Calu3 (cell line): ENCODE data around the gene GOLGA6L7. TPM values are rescaled to one million over a fixed set of nuclear protein-coding genes. Genes with fewer than 3 reads are reported as not detected.

ENCODE experiments used
- BruUV-seq: library from RNA; stranded (reverse); fragments of 400-500 nt; replicated peaks from 2 replicates; lab custom pipeline; 2021; lab: Mats Ljungman, UMichigan
- CTCF ChIA-PET: fragments of 300-600 bp; sonication (Branson Sonifier 250); formaldehyde crosslinking; loops from one replicate; lab custom pipeline; 2022; ENCODE audit warnings: antibody characterized with exemption; lab: Charles Lee
- DNase-seq: peaks from one replicate; pipeline ENCODE4 v3.0.0; 2022
- H3K27ac Mint-ChIP-seq: one replicate; pipeline ENCODE4 v1.8.0; 2022; ENCODE audit warnings: mixed read lengths; ENCODE audit not compliant: unreplicated experiment
- H3K27me3 Mint-ChIP-seq: one replicate; pipeline ENCODE4 v1.8.0; 2022; ENCODE audit warnings: mixed read lengths; ENCODE audit not compliant: unreplicated experiment
- H3K36me3 Mint-ChIP-seq: one replicate; pipeline ENCODE4 v1.8.0; 2022; ENCODE audit warnings: mild to moderate bottlenecking, moderate library complexity, mixed read lengths; ENCODE audit not compliant: insufficient read depth, unreplicated experiment
- H3K4me1 Mint-ChIP-seq: one replicate; pipeline ENCODE4 v1.8.0; 2022; ENCODE audit warnings: mild to moderate bottlenecking, low read depth, mixed read lengths; ENCODE audit not compliant: unreplicated experiment
- H3K4me3 Mint-ChIP-seq: one replicate; pipeline ENCODE4 v1.8.0; 2022; ENCODE audit warnings: mild to moderate bottlenecking, low read depth, moderate library complexity, mixed read lengths; ENCODE audit not compliant: unreplicated experiment
- H3K9me3 Mint-ChIP-seq: one replicate; pipeline ENCODE4 v1.8.0; 2022; ENCODE audit warnings: low read depth, mixed read lengths; ENCODE audit not compliant: unreplicated experiment
- intact Hi-C: fragments of 100-400 bp; cut with micrococcal nuclease; formaldehyde crosslinking; loops from one replicate; pipeline ENCODE4 v1.10.0; 2022; ENCODE audit not compliant: unreplicated experiment
- total RNA-seq: library from RNA; stranded (reverse); gene quantifications from 2 replicates; pipeline ENCODE4 v1.2.3, GENCODE V29; 2022
- TF ChIP-seq, protein P1 (sequence below): fragments of 200-600 bp; IDR thresholded peaks from one replicate; pipeline ENCODE4 v1.8.0; 2022; ENCODE audit warnings: antibody characterized with exemption; ENCODE audit not compliant: unreplicated experiment

Gene GOLGA6L7
- total RNA-seq, 1 experiment from 2014 or later: not detected

DNA sequence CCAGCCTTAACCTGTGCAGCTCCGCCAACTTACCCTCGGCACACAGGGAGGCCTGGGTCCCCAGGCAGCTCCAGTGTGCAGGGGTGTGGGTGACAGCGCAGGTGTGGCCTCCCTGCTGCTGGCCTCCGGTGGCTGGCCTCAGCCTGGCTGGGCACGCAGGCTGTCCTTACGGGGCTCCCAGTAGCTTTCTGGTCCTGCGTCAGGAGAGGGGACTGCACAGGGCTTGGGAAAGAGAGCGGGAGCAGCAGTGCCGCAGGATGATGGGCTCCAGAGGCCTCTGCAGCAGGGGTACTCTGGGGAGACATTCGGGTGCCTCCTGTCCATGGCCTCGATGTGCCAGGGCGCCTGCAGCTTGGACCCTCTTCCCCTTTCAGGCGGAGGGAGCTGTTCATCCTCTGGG, 46.7 kb upstream of the GOLGA6L7 start:
- H3K4me3 Mint-ChIP-seq: no peak overlapping the region
- no peaks in the 10 kb centered on the region for H3K27me3 Mint-ChIP-seq
- CTCF ChIA-PET: no interaction called here
- TF ChIP-seq, protein P1, sequence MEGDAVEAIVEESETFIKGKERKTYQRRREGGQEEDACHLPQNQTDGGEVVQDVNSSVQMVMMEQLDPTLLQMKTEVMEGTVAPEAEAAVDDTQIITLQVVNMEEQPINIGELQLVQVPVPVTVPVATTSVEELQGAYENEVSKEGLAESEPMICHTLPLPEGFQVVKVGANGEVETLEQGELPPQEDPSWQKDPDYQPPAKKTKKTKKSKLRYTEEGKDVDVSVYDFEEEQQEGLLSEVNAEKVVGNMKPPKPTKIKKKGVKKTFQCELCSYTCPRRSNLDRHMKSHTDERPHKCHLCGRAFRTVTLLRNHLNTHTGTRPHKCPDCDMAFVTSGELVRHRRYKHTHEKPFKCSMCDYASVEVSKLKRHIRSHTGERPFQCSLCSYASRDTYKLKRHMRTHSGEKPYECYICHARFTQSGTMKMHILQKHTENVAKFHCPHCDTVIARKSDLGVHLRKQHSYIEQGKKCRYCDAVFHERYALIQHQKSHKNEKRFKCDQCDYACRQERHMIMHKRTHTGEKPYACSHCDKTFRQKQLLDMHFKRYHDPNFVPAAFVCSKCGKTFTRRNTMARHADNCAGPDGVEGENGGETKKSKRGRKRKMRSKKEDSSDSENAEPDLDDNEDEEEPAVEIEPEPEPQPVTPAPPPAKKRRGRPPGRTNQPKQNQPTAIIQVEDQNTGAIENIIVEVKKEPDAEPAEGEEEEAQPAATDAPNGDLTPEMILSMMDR: no peak
- intact Hi-C loops: no loop called here
- no peaks in the 10 kb centered on the region for H3K4me1 Mint-ChIP-seq
- DNase-seq: no peak
- no peaks in the 10 kb centered on the region for H3K36me3 Mint-ChIP-seq
- peaks cover 2% of the 10 kb centered on the region for H3K9me3 Mint-ChIP-seq
- no TSS peak for BruUV-seq
- no peak overlapping the region for H3K27ac Mint-ChIP-seq

DNA sequence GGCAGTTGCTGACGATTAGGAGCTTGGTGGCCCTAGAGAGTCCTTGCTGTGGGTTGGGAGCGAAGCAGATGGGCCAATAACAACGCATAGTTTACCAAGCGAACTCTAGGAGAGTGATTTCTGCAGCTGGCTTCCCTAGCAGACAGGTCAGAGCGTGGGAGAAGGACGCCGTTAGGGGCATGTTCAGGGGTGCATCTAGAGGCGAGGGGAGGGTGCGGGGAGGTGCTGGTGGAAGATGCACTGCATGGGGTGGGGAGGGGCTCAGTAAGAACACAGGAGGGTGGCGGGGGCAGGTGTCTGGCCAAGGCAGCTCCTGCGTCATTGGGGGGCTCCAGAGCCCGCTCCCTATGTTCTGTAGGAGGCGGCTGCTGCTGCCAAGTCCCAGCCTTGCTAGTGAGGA, 46.2 kb upstream of the GOLGA6L7 start:
- H3K27me3 Mint-ChIP-seq: no peaks in the 10 kb centered on the region
- intact Hi-C loops: no loop called here
- H3K9me3 Mint-ChIP-seq: peaks cover 2% of the 10 kb centered on the region
- TF ChIP-seq, protein P1: no peak
- H3K36me3 Mint-ChIP-seq: no peaks in the 10 kb centered on the region
- no peaks in the 10 kb centered on the region for H3K4me1 Mint-ChIP-seq
- BruUV-seq: no TSS peak
- H3K27ac Mint-ChIP-seq: no peak overlapping the region
- DNase-seq: no peak
- no peak overlapping the region for H3K4me3 Mint-ChIP-seq
- CTCF ChIA-PET: no interaction called here

DNA sequence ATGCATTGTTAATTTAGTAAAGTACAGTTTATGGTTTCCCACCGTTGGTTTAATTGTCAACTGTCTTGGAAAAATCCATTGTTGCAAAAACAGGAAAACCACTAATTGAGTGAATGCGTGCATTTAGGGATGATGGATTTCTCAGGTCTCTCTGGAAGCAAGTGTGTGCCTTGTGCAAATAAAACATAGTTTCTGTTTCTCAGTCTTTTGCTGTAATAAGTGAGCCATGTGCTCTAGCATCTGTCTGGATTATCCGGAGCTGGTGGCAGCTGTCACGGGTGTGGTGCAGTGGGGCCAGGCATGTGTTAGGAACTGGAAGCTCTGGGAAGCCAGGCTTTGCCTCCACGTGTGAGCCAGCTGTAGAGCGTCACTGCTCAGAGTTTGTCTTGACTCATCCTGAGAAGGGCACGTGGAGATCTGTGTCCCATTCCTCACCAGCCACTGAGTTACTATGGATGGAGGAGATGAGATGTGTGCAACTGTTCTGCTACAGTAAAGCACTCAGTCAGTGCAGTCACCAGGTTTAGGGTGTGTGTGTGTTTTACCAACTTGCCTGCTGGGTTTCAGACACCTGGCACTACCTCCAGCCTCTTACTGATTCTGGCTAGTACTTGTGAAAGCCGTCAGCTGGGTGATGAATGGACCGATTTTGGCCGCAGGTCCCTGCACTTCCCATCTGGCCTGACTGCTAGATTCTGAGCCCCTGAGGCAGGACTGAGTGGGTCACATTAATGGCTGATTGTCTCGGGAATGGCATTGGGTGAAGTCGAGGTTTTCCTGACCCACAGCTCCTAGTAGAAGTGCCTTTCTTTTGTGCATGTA, 44.6 kb upstream of the GOLGA6L7 start:
- CTCF ChIA-PET: no interaction called here
- TF ChIP-seq, protein P1: no peak
- H3K4me3 Mint-ChIP-seq: no peak overlapping the region

DNA sequence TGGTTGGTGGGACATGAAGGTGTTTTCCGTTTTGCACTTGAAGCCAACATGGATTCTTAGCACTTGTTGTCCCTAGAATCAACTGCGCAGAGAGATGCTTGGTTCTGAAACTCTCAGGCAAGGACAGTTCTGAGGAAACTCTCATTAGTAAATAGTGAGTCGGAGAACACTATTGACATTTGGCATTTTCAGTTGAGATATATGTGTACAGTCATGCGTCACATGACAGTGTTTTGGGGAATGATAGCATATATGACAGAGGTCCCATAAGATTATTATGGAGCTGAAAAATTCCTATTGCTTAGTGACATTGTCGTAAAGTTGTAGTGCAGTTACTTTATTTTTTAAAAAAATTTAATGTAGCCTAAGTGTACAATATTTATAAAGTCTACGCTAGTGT, 43.1 kb upstream of the GOLGA6L7 start:
- H3K27me3 Mint-ChIP-seq: no peaks in the 10 kb centered on the region
- TF ChIP-seq, protein P1: no peak
- DNase-seq: no peak
- no peak overlapping the region for H3K4me3 Mint-ChIP-seq
- H3K36me3 Mint-ChIP-seq: no peaks in the 10 kb centered on the region
- H3K4me1 Mint-ChIP-seq: no peaks in the 10 kb centered on the region
- CTCF ChIA-PET: no interaction called here
- H3K27ac Mint-ChIP-seq: no peak overlapping the region
- intact Hi-C loops: no loop called here
- H3K9me3 Mint-ChIP-seq: no peaks in the 10 kb centered on the region
- no TSS peak for BruUV-seq

More for the DNA sequence above, 44.6 kb upstream of the GOLGA6L7 start:
- Mint-ChIP-seq H3K9me3 (peaks cover 2% of the 10 kb centered on the region), H3K36me3 (no peaks in the 10 kb centered on the region), H3K4me1 (no peaks in the 10 kb centered on the region), H3K27ac (no peak overlapping the region), H3K27me3 (no peaks in the 10 kb centered on the region)
- intact Hi-C loops: no loop called here
- no TSS peak for BruUV-seq
- DNase-seq: no peak
